CD4-positive, alpha-beta T cell treated with Interleukin-10 for 1 hour (primary cell): ENCODE results near the gene SYNE3.
"Not testable (repeated sequence)": the region's sequence is repeated elsewhere in the genome, so short reads cannot be mapped to it uniquely, and the experiment has no call there.

ENCODE experiments used
- DNase-seq: peaks from one replicate; pipeline ENCODE4 v3.0.0-alpha.2; 2020

The SYNE3 gene

GRCh38 chr14:95523815-95524448 is 7.5 kb upstream of the SYNE3 start:
- DNase-seq = peak; percentile 66

GRCh38 chr14:95523051-95523814 is 6.8 kb upstream of the SYNE3 start:
- peak; percentile 51 for DNase-seq

- DNase-seq = no peak
Observed at GRCh38 chr14:95522556-95522955, 6.1 kb upstream of the SYNE3 start.

GRCh38 chr14:95522116-95522515 is 5.7 kb upstream of the SYNE3 start:
- no peak for DNase-seq

GRCh38 chr14:95521001-95521400 is 4.6 kb upstream of the SYNE3 start:
- DNase-seq = no peak

- no peak for DNase-seq
Observed at GRCh38 chr14:95520346-95520745, 3.9 kb upstream of the SYNE3 start.

- peak; percentile 74 for DNase-seq
Observed at GRCh38 chr14:95519699-95520098, 3.2 kb upstream of the SYNE3 start.

GRCh38 chr14:95518045-95518751 is 1.7 kb upstream of the SYNE3 start:
- no peak for DNase-seq

- peak; percentile 85 for DNase-seq
Observed at GRCh38 chr14:95515596-95516552, 576 bp downstream of the SYNE3 start.

GRCh38 chr14:95515080-95515489 is 1.4 kb downstream of the SYNE3 start:
- no peak for DNase-seq

GRCh38 chr14:95514131-95515079 is 2.0 kb downstream of the SYNE3 start:
- DNase-seq = no peak

GRCh38 chr14:95513291-95513690 is 3.2 kb downstream of the SYNE3 start:
- no peak for DNase-seq

GRCh38 chr14:95511687-95512086 is 4.8 kb downstream of the SYNE3 start:
- DNase-seq = no peak

- no peak for DNase-seq
Observed at GRCh38 chr14:95510804-95511203, 5.6 kb downstream of the SYNE3 start.

GRCh38 chr14:95510344-95510743 is 6.1 kb downstream of the SYNE3 start:
- not testable (repeated sequence) for DNase-seq

- DNase-seq = no peak
Observed at GRCh38 chr14:95509495-95509894, 7.0 kb downstream of the SYNE3 start.

GRCh38 chr14:95508377-95508776 is 8.1 kb downstream of the SYNE3 start:
- DNase-seq = no peak

- DNase-seq = peak; percentile 44
Observed at GRCh38 chr14:95507701-95508103, 8.7 kb downstream of the SYNE3 start.

GRCh38 chr14:95507174-95507573 is 9.3 kb downstream of the SYNE3 start:
- no peak for DNase-seq

GRCh38 chr14:95505030-95505589 is 11.3 kb downstream of the SYNE3 start:
- DNase-seq = no peak
